Stomach (tissue), 4 donors: ENCODE measurements around the gene CD72.

ENCODE experiments used
- POLR2A ChIP-seq, 4 donors: fragments of 450-650 bp; IDR thresholded peaks; one replicate each; pipeline ENCODE4 v1.6.1; 2016; ENCODE audit warnings: antibody characterized with exemption in 4 of 4, control low read depth in 2 of 4, mild to moderate bottlenecking in 1 of 4, moderate library complexity in 1 of 4
- POLR2AphosphoS5 ChIP-seq, 3 donors: sonication (generic); formaldehyde crosslinking; IDR thresholded peaks; one replicate each; pipeline ENCODE4 v1.6.1; 2016; ENCODE audit warnings: antibody characterized with exemption in 3 of 3
- TF ChIP-seq, protein P1 (sequence below), 7 experiments: fragments of 450-650 bp in 4 of 7; fragments of 200-600 bp in 3 of 7; sonication (generic) in 3 of 7; IDR thresholded peaks; one replicate each; pipeline ENCODE4 v1.5.1; 2016 to 2019; ENCODE audit warnings: antibody characterized with exemption in 7 of 7, control low read depth in 2 of 7, mild to moderate bottlenecking in 1 of 7

DNA sequence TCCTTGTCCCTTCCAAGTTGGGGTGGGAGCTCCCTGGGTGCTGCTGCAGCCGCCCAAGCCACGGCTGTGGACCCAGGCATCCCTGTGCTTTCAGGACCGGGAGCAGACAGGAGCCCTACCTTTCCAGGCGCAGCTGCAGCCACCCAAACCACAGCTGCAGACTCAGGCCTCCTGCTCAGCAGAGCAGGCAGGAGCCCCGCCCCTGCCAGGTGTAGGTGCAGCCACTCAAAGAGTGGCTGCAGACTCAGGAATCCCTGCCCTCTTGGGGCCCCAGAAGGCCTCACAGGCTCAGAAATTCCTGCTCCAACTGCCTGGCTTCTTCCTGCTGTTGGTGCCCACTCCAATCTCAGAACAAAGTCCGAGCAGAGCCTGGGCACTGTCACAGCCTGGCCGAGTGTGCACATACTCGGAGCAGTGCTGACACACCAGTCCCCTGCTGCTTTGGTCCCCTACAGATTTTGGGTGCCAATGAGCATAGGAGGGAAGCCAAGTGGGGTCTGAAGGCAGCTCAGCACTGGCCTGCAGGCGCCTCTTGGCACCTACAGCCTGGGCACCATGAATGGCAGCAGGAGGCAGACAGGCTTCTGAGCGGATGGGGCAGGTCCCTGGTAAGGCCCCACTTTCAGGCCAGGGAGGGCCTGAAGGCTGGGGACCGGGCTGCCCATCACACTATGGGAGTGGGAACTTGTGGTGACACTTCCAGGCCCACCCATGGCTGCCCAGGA lies 19.2 kb downstream of the CD72 start:
- TF ChIP-seq POLR2AphosphoS5 (IDR thresholded peaks at IDR 0.05), result no peak
- TF ChIP-seq, protein P1, sequence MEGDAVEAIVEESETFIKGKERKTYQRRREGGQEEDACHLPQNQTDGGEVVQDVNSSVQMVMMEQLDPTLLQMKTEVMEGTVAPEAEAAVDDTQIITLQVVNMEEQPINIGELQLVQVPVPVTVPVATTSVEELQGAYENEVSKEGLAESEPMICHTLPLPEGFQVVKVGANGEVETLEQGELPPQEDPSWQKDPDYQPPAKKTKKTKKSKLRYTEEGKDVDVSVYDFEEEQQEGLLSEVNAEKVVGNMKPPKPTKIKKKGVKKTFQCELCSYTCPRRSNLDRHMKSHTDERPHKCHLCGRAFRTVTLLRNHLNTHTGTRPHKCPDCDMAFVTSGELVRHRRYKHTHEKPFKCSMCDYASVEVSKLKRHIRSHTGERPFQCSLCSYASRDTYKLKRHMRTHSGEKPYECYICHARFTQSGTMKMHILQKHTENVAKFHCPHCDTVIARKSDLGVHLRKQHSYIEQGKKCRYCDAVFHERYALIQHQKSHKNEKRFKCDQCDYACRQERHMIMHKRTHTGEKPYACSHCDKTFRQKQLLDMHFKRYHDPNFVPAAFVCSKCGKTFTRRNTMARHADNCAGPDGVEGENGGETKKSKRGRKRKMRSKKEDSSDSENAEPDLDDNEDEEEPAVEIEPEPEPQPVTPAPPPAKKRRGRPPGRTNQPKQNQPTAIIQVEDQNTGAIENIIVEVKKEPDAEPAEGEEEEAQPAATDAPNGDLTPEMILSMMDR (IDR thresholded peaks at IDR 0.05), result peak in 1 of 7 experiments; percentile 10
- TF ChIP-seq POLR2A (IDR thresholded peaks at IDR 0.05), result no peak
